ENCODE results near the gene CADPS2. TPM values are rescaled to one million over a fixed set of nuclear protein-coding genes. Genes with fewer than 3 reads are reported as not detected.

The CADPS2 gene
- total and polyA plus RNA-seq, 2 of the 4 experiments (the other 2 are of a cell fraction), result 0.10 to 0.54 TPM

GRCh38 chr7:122887848-122888247, 1.6 kb upstream of the CADPS2 start:
- H3K9me1 ChIP-seq (ENCODE audit: insufficient read depth, low read length), result no peaks in the 10 kb centered on the region
- H2BK5ac ChIP-seq (ENCODE audit: low read depth, low read length, poor library complexity, severe bottlenecking), result no peak overlapping the region
- no peak overlapping the region for H3K14ac ChIP-seq (replicated peaks; ENCODE audit: low read depth, low read length)
- intact Hi-C loops (cut with micrococcal nuclease), result no loop called here
- H3K4me3 ChIP-seq (ENCODE audit: insufficient read depth, low read depth, low read length), result no peak overlapping the region
- H3K4me2 ChIP-seq (ENCODE audit: low read depth, low read length), result no peak overlapping the region
- DNase-seq (no peak), ATAC-seq (ENCODE audit: low read depth) (no peak)
- no peak overlapping the region for H4K8ac ChIP-seq (ENCODE audit: low read depth in 2 of 2, low read length in 2 of 2)
- H2BK20ac ChIP-seq (ENCODE audit: low read depth, low read length), result no peak overlapping the region
- H2BK15ac ChIP-seq (ENCODE audit: low read depth, low read length), result no peak overlapping the region
- POLR2A ChIA-PET (ENCODE audit: unreplicated experiment), result no interaction called here
- no peaks in the 10 kb centered on the region for H4K20me1 ChIP-seq (ENCODE audit: insufficient read depth, low read length)
- CTCF ChIA-PET, result no interaction called here
- H3K27me3 ChIP-seq (ENCODE audit: control insufficient read depth, insufficient read depth, low read length), result peaks cover 4% of the 10 kb centered on the region; the same call in 1 of the 2 replicates
- H3K9ac ChIP-seq (ENCODE audit: low read depth, low read length), result no peak overlapping the region
- dilution Hi-C loops (cut with HindIII; ENCODE audit: low sequenced_read_pairs, unreplicated experiment), result no loop called here
- no peaks in the 10 kb centered on the region for H3K4me1 ChIP-seq (ENCODE audit: control insufficient read depth, insufficient read depth, low read length)
- no peak for TF ChIP-seq BHLHE40 (IDR thresholded peaks at IDR 0.05; ENCODE audit: low read depth, low read length)
- BruUV-seq (replicated peaks), result no TSS peak
- H3K27ac ChIP-seq (ENCODE audit: insufficient read depth, low read length), result no peak overlapping the region
- no peak overlapping the region for H2AK5ac ChIP-seq (ENCODE audit: low read depth, low read length)
- H3K79me1 ChIP-seq (ENCODE audit: low read depth in 1 of 2, low read length in 2 of 2), result no peaks in the 10 kb centered on the region
- H3K23ac ChIP-seq (ENCODE audit: low read depth, low read length), result no peak overlapping the region
- H2AK9ac ChIP-seq (replicated peaks; ENCODE audit: low read depth, low read length, poor library complexity), result no peak overlapping the region
- no peak overlapping the region for H3K4ac ChIP-seq (ENCODE audit: low read depth, low read length)
- no peaks in the 10 kb centered on the region for H3K9me3 ChIP-seq (ENCODE audit: control insufficient read depth, insufficient read depth, low read length)
- H4K5ac ChIP-seq (ENCODE audit: low read depth, low read length), result no peak overlapping the region
- H2AFZ ChIP-seq (replicated peaks; ENCODE audit: low read length, poor library complexity), result no peak overlapping the region
- H3K56ac ChIP-seq (ENCODE audit: extremely low read depth, insufficient read depth, low read length), result no peak overlapping the region
- H4K91ac ChIP-seq (ENCODE audit: insufficient read depth, low read depth, low read length), result no peak overlapping the region
- H3K18ac ChIP-seq (ENCODE audit: low read depth, low read length), result no peak overlapping the region
- in situ Hi-C loops (cut with MboI; ENCODE audit: low sequenced_read_pairs), result no loop called here
- H3K36me3 ChIP-seq (ENCODE audit: control insufficient read depth, insufficient read depth, low read length), result no peaks in the 10 kb centered on the region
- no peak overlapping the region for H2BK120ac ChIP-seq (ENCODE audit: low read depth, low read length)
